Caco-2 (cell line): Measurements from ENCODE around the gene RRAGC. TPM values are rescaled to one million over a fixed set of nuclear protein-coding genes. Genes with fewer than 3 reads are reported as not detected.

Experiments
- BruUV-seq: library from RNA; stranded (reverse); fragments of 400-500 nt; replicated peaks from 2 replicates; lab custom pipeline; 2021; lab: Mats Ljungman, UMichigan
- CTCF ChIA-PET: fragments of 300-600 bp; sonication (Branson Sonifier 250); formaldehyde crosslinking; loops from one replicate; lab custom pipeline; 2022; ENCODE audit warnings: antibody characterized with exemption; lab: Charles Lee
- POLR2A ChIA-PET: fragments of 300-600 bp; sonication (Branson Sonifier 250); formaldehyde crosslinking; loops from one replicate; lab custom pipeline; 2022; ENCODE audit warnings: antibody characterized with exemption; lab: Charles Lee
- DNase-seq, 2 experiments: peaks; one replicate each; pipeline versions ENCODE4 v3.0.0 to v3.0.0-alpha.2; 2020 to 2022
- H3K27me3 ChIP-seq: replicated peaks from 2 replicates; pipeline ENCODE4 v1.6.0; 2011; ENCODE audit warnings: low read length; ENCODE audit not compliant: control insufficient read depth, insufficient read depth
- H3K36me3 ChIP-seq: 2 replicates; pipeline ENCODE4 v1.5.1; 2011; ENCODE audit warnings: low read length; ENCODE audit not compliant: control insufficient read depth, insufficient read depth
- H3K4me1 ChIP-seq: fragments of 250-450 bp; sonication (Bioruptor Pico); 2 replicates; pipeline ENCODE4 v1.5.1; 2020; ENCODE audit warnings: mild to moderate bottlenecking
- H3K4me3 ChIP-seq: 2 replicates; pipeline ENCODE4 v1.5.1; 2011; ENCODE audit warnings: low read depth, mild to moderate bottlenecking, control low read depth, low read length
- H3K9me3 ChIP-seq: fragments of 250-450 bp; sonication (Bioruptor Pico); 2 replicates; pipeline ENCODE4 v1.5.1; 2020; ENCODE audit warnings: mild to moderate bottlenecking, moderate library complexity
- H3K27ac Mint-ChIP-seq: one replicate; pipeline ENCODE4 v1.8.0; 2022; ENCODE audit warnings: mixed read lengths; ENCODE audit not compliant: unreplicated experiment
- H3K27me3 Mint-ChIP-seq: one replicate; pipeline ENCODE4 v1.8.0; 2022; ENCODE audit warnings: mixed read lengths; ENCODE audit not compliant: insufficient read depth, unreplicated experiment
- H3K36me3 Mint-ChIP-seq: one replicate; pipeline ENCODE4 v1.8.0; 2022; ENCODE audit warnings: mild to moderate bottlenecking, mixed read lengths; ENCODE audit not compliant: insufficient read depth, unreplicated experiment
- H3K4me1 Mint-ChIP-seq: one replicate; pipeline ENCODE4 v1.8.0; 2022; ENCODE audit warnings: low read depth, mixed read lengths; ENCODE audit not compliant: unreplicated experiment
- H3K4me3 Mint-ChIP-seq: one replicate; pipeline ENCODE4 v1.8.0; 2022; ENCODE audit warnings: mild to moderate bottlenecking, moderate library complexity, mixed read lengths; ENCODE audit not compliant: unreplicated experiment
- H3K9me3 Mint-ChIP-seq: one replicate; pipeline ENCODE4 v1.8.0; 2022; ENCODE audit warnings: mixed read lengths; ENCODE audit not compliant: unreplicated experiment
- intact Hi-C: fragments of 100-400 bp; cut with micrococcal nuclease; formaldehyde crosslinking; loops from one replicate; pipeline ENCODE4 v1.10.0; 2022; ENCODE audit not compliant: unreplicated experiment
- total RNA-seq: library from RNA; stranded (reverse); gene quantifications from 2 replicates; pipeline ENCODE4 v1.2.3, GENCODE V29; 2022
- TF ChIP-seq, protein P1 (sequence below), 2 experiments: fragments of 200-600 bp in 1 of 2; IDR thresholded peaks; 1 replicate in 1 of 2; 2 replicates in 1 of 2; pipeline versions ENCODE4 v1.5.1 to v1.8.0; 2011 to 2022; ENCODE audit warnings: antibody characterized with exemption in 1 of 2, control low read depth in 1 of 2, inconsistent platforms in 1 of 2, low read depth in 1 of 2, low read length in 1 of 2, mild to moderate bottlenecking in 1 of 2, moderate library complexity in 1 of 2; ENCODE audit not compliant: insufficient read depth in 1 of 2, severe bottlenecking in 1 of 2, unreplicated experiment in 1 of 2

Gene RRAGC
- total RNA-seq, 1 experiment from 2014 or later = 16.0 TPM

DNA sequence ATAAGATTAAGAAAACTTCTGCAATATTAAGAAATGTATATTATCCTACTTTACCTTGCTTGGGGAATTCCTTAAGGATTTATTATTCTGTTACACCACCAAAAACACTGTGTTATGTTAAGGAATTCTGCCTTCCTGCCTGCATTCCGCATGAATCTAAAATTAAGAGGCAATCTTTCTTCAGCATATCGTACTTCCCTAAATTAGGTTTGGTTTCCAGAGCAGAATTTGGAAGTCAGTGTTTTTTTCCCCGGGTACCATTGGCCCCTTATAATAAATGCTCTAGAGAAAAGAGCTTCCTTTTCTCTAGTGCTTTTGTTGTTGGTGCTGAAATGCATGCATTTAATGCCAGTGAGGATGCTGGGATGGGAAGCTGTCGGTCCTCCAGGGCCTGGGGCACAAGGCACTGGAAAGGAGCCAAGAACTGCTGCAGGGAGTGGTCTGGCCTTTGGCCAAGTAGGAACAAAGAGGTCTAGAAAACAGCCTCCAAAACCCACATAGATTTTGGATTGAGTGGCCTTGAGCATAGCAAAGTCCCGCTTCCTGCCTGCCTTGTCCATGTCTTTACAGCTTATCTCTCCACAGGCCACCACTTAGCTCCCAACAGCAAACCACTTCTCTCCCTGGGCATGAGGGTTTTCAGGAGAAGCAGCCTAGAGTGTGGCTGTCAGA, 69.9 kb downstream of the RRAGC start:
- CTCF ChIA-PET = no interaction called here
- H3K27me3 Mint-ChIP-seq = peaks cover 10% of the 10 kb centered on the region

DNA sequence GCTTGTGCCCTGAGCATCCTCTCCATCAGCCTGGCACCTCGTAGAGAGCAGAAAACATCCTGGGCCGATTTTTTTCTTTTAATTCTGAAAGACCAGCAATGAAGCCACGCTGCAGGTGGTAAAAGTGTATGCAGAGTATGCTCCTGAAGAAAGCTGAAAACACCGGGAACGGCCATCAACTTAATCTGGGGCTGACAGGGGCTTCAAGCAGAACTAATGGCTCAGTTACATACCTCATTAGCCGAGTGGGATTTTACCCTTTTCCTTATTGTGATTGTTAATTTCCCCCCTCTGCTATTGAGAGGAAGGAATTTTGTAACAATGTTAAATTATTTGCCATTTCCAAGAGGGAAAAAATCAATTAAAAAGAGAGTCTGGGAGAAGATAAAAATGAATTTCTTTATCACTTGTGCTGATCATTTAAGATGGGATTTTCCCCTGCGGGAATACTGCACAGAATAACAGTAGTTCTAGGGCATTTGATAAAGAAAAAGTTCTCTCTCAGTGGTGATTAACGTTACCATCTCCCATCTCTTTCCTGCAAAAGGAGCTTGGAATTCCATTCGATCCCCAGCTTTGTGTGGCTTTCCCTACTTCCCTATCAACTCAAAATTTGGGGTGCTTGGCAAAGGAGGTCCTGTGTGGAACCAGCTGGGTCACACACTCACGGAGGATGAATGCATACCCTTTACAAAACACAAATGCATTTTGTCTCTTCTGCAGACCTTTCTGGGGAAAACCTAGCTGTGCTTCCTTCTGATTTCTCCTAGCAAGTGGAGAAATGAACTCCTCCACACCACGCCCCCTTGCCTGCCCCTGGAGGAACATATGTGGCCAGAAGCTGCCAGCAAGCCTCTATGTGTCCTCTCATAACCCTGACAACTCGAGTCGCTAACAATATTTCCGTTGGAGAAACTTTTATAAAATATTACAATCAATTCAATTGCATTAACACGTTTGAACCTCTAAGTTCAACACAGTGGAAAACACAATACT, 70.9 kb downstream of the RRAGC start:
- CTCF ChIA-PET = no interaction called here

More for the DNA sequence above, 69.9 kb downstream of the RRAGC start:
- H3K9me3 ChIP-seq = peaks cover 5% of the 10 kb centered on the region; the same call in 1 of the 2 replicates
- TF ChIP-seq, protein P1, sequence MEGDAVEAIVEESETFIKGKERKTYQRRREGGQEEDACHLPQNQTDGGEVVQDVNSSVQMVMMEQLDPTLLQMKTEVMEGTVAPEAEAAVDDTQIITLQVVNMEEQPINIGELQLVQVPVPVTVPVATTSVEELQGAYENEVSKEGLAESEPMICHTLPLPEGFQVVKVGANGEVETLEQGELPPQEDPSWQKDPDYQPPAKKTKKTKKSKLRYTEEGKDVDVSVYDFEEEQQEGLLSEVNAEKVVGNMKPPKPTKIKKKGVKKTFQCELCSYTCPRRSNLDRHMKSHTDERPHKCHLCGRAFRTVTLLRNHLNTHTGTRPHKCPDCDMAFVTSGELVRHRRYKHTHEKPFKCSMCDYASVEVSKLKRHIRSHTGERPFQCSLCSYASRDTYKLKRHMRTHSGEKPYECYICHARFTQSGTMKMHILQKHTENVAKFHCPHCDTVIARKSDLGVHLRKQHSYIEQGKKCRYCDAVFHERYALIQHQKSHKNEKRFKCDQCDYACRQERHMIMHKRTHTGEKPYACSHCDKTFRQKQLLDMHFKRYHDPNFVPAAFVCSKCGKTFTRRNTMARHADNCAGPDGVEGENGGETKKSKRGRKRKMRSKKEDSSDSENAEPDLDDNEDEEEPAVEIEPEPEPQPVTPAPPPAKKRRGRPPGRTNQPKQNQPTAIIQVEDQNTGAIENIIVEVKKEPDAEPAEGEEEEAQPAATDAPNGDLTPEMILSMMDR (IDR thresholded peaks at IDR 0.05; ENCODE audit: insufficient read depth in 1 of 2, low read depth in 1 of 2, low read length in 1 of 2, severe bottlenecking in 1 of 2, unreplicated experiment in 1 of 2) = no peak
- intact Hi-C loops = no loop called here
- Mint-ChIP-seq H3K4me1 (no peaks in the 10 kb centered on the region), H3K36me3 (no peaks in the 10 kb centered on the region), H3K9me3 (no peaks in the 10 kb centered on the region), H3K27ac (no peak overlapping the region), H3K4me3 (no peak overlapping the region)
- POLR2A ChIA-PET = no interaction called here
- no peak overlapping the region for H3K4me3 ChIP-seq
- H3K4me1 ChIP-seq = no peaks in the 10 kb centered on the region
- no peaks in the 10 kb centered on the region for H3K36me3 ChIP-seq
- no peaks in the 10 kb centered on the region for H3K27me3 ChIP-seq
- BruUV-seq = no TSS peak
- DNase-seq = no peak

More for the DNA sequence above, 70.9 kb downstream of the RRAGC start:
- no TSS peak for BruUV-seq
- H3K9me3 ChIP-seq = peaks cover 5% of the 10 kb centered on the region; the same call in 1 of the 2 replicates
- no peaks in the 10 kb centered on the region for H3K4me1 ChIP-seq
- H3K4me3 Mint-ChIP-seq = no peak overlapping the region
- H3K27me3 ChIP-seq = no peaks in the 10 kb centered on the region; the same call in 1 of the 2 replicates
- TF ChIP-seq, protein P1 (IDR thresholded peaks at IDR 0.05; ENCODE audit: insufficient read depth in 1 of 2, low read depth in 1 of 2, low read length in 1 of 2, severe bottlenecking in 1 of 2, unreplicated experiment in 1 of 2) = no peak
- H3K4me1 Mint-ChIP-seq = no peaks in the 10 kb centered on the region
- H3K27ac Mint-ChIP-seq = no peak overlapping the region
- POLR2A ChIA-PET = no interaction called here
- no peak for DNase-seq
- intact Hi-C loops = no loop called here
- H3K27me3 Mint-ChIP-seq = peaks cover 10% of the 10 kb centered on the region
- no peaks in the 10 kb centered on the region for H3K36me3 ChIP-seq
- no peaks in the 10 kb centered on the region for H3K36me3 Mint-ChIP-seq
- H3K9me3 Mint-ChIP-seq = no peaks in the 10 kb centered on the region
- H3K4me3 ChIP-seq = no peak overlapping the region

Other genes starting within 250 kb of the RRAGC start
- 21.8 and 27.7 TPM in 2 replicates for gene MYCBP, start 13.6 kb upstream of the RRAGC start, total RNA-seq
- not detected in 2 replicates for gene GJA9, start 21.8 kb upstream of the RRAGC start, total RNA-seq
- not detected in 2 replicates for gene RHBDL2, start 82.1 kb upstream of the RRAGC start, total RNA-seq
- 59.4 and 68.4 TPM in 2 replicates for gene AKIRIN1, start 131.5 kb upstream of the RRAGC start, total RNA-seq
- gene NDUFS5, start 166.6 kb upstream of the RRAGC start, total RNA-seq = 176 and 192 TPM in 2 replicates